ENCODE measurements around the gene SLC35F3. TPM values are rescaled to one million over a fixed set of nuclear protein-coding genes. Genes with fewer than 3 reads are reported as not detected.

Gene SLC35F3
- polyA plus RNA-seq, 1 of the 3 experiments (the other 2 are of a cell fraction): 0.87 TPM

DNA sequence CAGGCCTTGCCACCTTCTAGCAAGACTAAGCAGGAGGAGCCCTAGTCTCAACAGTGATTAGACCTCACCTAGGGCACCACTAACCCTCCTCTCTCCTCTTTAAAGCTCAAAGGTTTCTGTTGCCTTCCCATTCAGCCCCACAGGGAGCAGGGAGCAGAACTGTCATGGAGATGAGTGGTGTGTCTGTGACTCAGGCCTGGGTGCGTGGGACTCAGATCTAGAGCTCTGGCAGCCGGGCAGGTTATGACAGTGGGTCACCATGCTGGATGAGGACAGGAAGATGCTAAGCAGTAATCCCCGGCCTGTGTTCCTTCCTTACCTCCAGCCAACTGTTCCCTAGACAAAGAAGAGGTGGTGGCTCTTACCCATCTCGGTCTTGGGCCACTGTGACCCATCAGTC lies 408.7 kb downstream of the SLC35F3 start:
- no peaks in the 10 kb centered on the region for H3K9me3 ChIP-seq
- no peak overlapping the region for H3K4me2 ChIP-seq
- H2AFZ ChIP-seq (ENCODE audit: low read depth): no peak overlapping the region
- H3K4me3 ChIP-seq (ENCODE audit: low read depth in 2 of 2, low read length in 1 of 2): no peak overlapping the region
- DNase-seq: no peak
- peaks cover 7% of the 10 kb centered on the region for H3F3A ChIP-seq (replicated peaks; ENCODE audit: insufficient read depth)
- no peaks in the 10 kb centered on the region for H4K20me1 ChIP-seq (ENCODE audit: insufficient read depth)
- no peaks in the 10 kb centered on the region for H3K79me2 ChIP-seq (ENCODE audit: insufficient read depth)
- H3K27me3 ChIP-seq (ENCODE audit: insufficient read depth): no peaks in the 10 kb centered on the region
- H3K4me1 ChIP-seq (ENCODE audit: control insufficient read depth in 1 of 2, insufficient read depth in 2 of 2, low read depth in 1 of 2, low read length in 1 of 2): peaks cover 0 to 24% of the 10 kb centered on the region in 2 experiments; a peak in 2 of 4 replicates
- TF ChIP-seq, protein P1, sequence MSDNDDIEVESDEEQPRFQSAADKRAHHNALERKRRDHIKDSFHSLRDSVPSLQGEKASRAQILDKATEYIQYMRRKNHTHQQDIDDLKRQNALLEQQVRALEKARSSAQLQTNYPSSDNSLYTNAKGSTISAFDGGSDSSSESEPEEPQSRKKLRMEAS (IDR thresholded peaks at IDR 0.05; ENCODE audit: low read depth): no peak
- TF ChIP-seq, protein P2, sequence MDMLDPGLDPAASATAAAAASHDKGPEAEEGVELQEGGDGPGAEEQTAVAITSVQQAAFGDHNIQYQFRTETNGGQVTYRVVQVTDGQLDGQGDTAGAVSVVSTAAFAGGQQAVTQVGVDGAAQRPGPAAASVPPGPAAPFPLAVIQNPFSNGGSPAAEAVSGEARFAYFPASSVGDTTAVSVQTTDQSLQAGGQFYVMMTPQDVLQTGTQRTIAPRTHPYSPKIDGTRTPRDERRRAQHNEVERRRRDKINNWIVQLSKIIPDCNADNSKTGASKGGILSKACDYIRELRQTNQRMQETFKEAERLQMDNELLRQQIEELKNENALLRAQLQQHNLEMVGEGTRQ (IDR thresholded peaks at IDR 0.05; ENCODE audit: borderline replicate concordance, low read depth, low read length): no peak
- TF ChIP-seq RXRA (IDR thresholded peaks at IDR 0.05; ENCODE audit: borderline replicate concordance, low read depth): no peak
- TF ChIP-seq, protein P3, sequence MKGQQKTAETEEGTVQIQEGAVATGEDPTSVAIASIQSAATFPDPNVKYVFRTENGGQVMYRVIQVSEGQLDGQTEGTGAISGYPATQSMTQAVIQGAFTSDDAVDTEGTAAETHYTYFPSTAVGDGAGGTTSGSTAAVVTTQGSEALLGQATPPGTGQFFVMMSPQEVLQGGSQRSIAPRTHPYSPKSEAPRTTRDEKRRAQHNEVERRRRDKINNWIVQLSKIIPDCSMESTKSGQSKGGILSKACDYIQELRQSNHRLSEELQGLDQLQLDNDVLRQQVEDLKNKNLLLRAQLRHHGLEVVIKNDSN (IDR thresholded peaks at IDR 0.05; ENCODE audit: borderline replicate concordance, low read depth): no peak
- no peak for TF ChIP-seq SMC3 (IDR thresholded peaks at IDR 0.05; ENCODE audit: low read depth, low read length)
- no peak for TF ChIP-seq MEF2A (IDR thresholded peaks at IDR 0.05; ENCODE audit: borderline replicate concordance, low read depth)
- no peak for TF ChIP-seq ELF1 (IDR thresholded peaks at IDR 0.05)
- TF ChIP-seq JUND (IDR thresholded peaks at IDR 0.05): no peak
- TF ChIP-seq RAD21 (IDR thresholded peaks at IDR 0.05; ENCODE audit: low read length): no peak
- no peak for TF ChIP-seq RFX5 (IDR thresholded peaks at IDR 0.05; ENCODE audit: low read length)
- TF ChIP-seq, protein P4, sequence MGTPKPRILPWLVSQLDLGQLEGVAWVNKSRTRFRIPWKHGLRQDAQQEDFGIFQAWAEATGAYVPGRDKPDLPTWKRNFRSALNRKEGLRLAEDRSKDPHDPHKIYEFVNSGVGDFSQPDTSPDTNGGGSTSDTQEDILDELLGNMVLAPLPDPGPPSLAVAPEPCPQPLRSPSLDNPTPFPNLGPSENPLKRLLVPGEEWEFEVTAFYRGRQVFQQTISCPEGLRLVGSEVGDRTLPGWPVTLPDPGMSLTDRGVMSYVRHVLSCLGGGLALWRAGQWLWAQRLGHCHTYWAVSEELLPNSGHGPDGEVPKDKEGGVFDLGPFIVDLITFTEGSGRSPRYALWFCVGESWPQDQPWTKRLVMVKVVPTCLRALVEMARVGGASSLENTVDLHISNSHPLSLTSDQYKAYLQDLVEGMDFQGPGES (IDR thresholded peaks at IDR 0.05; ENCODE audit: low read depth, low read length): no peak
- no peak for TF ChIP-seq TEAD4 (IDR thresholded peaks at IDR 0.05; ENCODE audit: borderline replicate concordance, insufficient read depth)
- no peak for TF ChIP-seq GATA2 (CRISPR knock-in tag; IDR thresholded peaks at IDR 0.05)
- TF ChIP-seq TAF1 (IDR thresholded peaks at IDR 0.05; ENCODE audit: borderline replicate concordance, low read depth, low read length): no peak
- no peak for TF ChIP-seq NRF1 (IDR thresholded peaks at IDR 0.05; ENCODE audit: low read depth, low read length)
- TF ChIP-seq GABPA (IDR thresholded peaks at IDR 0.05; ENCODE audit: low read depth): no peak
- TF ChIP-seq MXI1 (IDR thresholded peaks at IDR 0.05; ENCODE audit: low read depth, low read length): no peak
- no peak for TF ChIP-seq EP300 (IDR thresholded peaks at IDR 0.05; ENCODE audit: borderline replicate concordance in 1 of 2, low read depth in 1 of 2, low read length in 1 of 2)
- TF ChIP-seq YY1 (IDR thresholded peaks at IDR 0.05; ENCODE audit: low read depth): no peak
- TF ChIP-seq RCOR1 (IDR thresholded peaks at IDR 0.05; ENCODE audit: low read length): no peak
- no peak overlapping the region for H3K9ac ChIP-seq
- no peak overlapping the region for H3K27ac ChIP-seq (ENCODE audit: low read depth in 2 of 2, low read length in 1 of 2)
- CTCF ChIA-PET: interaction anchor here (1.3 to 10.9 kb wide), 6 partner anchors 9 to 198 kb away, joined by 3 to 190 read pairs (median 25); no protein-coding TSS in a partner anchor
- POLR2A ChIA-PET: no interaction called here
- no peaks in the 10 kb centered on the region for H3K9me2 ChIP-seq
- no peaks in the 10 kb centered on the region for H3K36me3 ChIP-seq (replicated peaks in 1 of 2; ENCODE audit: control insufficient read depth in 1 of 2, insufficient read depth in 2 of 2, low read length in 1 of 2)
- 75% methylated on average over 3 of the region's 4 CpGs for WGBS (ENCODE audit: low lambda C conversion rate)

All from SK-N-SH (cell line).